ENCODE measurements around the gene NTN5. TPM values are rescaled to one million over a fixed set of nuclear protein-coding genes. Genes with fewer than 3 reads are reported as not detected.

The NTN5 gene
- total and polyA plus RNA-seq, 12 donors: 0.17 to 0.68 (median 0.28) TPM; not detected in 4

DNA sequence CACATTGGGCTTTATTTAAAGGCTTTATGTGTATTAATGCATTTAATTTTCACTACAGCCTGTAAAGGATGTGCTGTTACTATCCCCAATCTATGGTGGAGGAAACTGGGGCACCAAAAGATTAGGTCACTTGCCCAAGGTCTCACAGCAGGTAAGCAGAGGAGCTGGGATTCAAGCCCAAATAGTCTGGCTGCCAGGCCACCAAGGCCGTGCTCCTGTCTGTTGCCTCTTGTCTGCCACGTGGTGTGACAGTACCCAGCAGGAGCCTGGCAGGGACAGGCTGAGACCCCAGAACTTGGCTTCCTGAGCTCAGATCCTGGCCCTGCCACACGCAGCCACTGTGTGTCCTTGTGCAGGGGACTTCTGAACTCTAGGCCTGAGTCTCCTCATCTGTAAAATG lies 4.5 kb downstream of the NTN5 start:
- H3K4me1 ChIP-seq: no peaks in the 10 kb centered on the region
- no peaks in the 10 kb centered on the region for H3K9me3 ChIP-seq
- H3K27me3 ChIP-seq: no peaks in the 10 kb centered on the region
- ATAC-seq (no peak), DNase-seq (no peak)
- intact Hi-C loops (cut with DNase I): no loop called here
- TF ChIP-seq, protein P1, sequence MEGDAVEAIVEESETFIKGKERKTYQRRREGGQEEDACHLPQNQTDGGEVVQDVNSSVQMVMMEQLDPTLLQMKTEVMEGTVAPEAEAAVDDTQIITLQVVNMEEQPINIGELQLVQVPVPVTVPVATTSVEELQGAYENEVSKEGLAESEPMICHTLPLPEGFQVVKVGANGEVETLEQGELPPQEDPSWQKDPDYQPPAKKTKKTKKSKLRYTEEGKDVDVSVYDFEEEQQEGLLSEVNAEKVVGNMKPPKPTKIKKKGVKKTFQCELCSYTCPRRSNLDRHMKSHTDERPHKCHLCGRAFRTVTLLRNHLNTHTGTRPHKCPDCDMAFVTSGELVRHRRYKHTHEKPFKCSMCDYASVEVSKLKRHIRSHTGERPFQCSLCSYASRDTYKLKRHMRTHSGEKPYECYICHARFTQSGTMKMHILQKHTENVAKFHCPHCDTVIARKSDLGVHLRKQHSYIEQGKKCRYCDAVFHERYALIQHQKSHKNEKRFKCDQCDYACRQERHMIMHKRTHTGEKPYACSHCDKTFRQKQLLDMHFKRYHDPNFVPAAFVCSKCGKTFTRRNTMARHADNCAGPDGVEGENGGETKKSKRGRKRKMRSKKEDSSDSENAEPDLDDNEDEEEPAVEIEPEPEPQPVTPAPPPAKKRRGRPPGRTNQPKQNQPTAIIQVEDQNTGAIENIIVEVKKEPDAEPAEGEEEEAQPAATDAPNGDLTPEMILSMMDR (IDR thresholded peaks at IDR 0.05): no peak
- H3K36me3 ChIP-seq: no peaks in the 10 kb centered on the region
- 79 to 84% methylated on average over 3 of the region's 3 CpGs for WGBS, 2 donors
- H3K27ac ChIP-seq: no peak overlapping the region
- H3K4me3 ChIP-seq: no peak overlapping the region

DNA sequence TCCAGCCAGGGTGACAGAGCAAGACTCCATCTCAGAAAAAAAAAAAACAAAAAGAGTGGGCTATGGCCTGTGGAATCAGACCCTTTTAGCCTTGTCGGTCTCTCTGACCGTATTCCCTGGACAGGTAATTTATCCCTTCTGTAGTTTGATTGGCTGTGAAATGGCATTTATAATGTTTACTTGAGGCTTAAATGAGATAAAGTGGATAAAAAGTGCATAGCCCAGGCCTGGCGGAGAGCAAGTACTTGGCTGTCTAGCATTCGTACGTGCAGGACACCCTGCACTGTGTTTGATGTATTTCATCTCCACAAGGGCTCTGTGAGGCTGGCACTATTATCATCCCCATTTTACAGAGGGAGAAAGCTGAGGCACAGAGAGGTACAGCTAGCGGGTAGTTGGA lies 7.0 kb downstream of the NTN5 start:
- Histone ChIP-seq H3K4me3 (no peak overlapping the region), H3K27ac (no peak overlapping the region), H3K36me3 (no peaks in the 10 kb centered on the region), H3K4me1 (peaks cover 0 to 7% (median 3%) of the 10 kb centered on the region in 9 donors), H3K9me3 (no peaks in the 10 kb centered on the region), H3K27me3 (no peaks in the 10 kb centered on the region)
- intact Hi-C loops (cut with DNase I): no loop called here
- ATAC-seq (no peak), DNase-seq (no peak)
- TF ChIP-seq, protein P1 (IDR thresholded peaks at IDR 0.05): no peak
- WGBS, 2 donors: 93 to 96% methylated on average over 6 of the region's 6 CpGs

DNA sequence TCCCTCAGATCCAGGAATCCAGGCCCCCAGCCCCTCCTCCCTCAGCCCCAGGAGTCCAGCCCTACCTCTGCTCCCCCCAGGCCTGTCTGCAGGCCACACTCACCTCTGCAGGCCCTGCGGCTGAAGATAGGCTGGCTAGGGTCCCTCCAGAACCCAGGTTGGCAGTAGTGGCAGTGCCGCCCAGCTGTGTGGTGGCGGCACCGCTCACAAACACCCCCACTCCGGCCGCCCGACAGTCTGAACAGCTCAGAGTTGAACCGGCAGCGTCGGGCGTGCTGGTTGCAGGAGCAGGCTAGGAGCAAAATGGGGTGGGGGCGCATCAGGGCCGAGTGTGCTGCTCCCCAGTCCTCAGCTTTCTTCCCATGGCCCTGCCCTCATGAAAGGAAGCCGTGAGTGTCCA lies 8.3 kb downstream of the NTN5 start:
- intact Hi-C loops (cut with DNase I): no loop called here
- ATAC-seq: no peak
- DNase-seq: no peak
- TF ChIP-seq, protein P1 (IDR thresholded peaks at IDR 0.05): no peak
- Histone ChIP-seq H3K4me1 (peaks cover 0 to 15% (median 9%) of the 10 kb centered on the region in 9 donors), H3K36me3 (no peaks in the 10 kb centered on the region), H3K4me3 (no peak overlapping the region), H3K27me3 (no peaks in the 10 kb centered on the region), H3K27ac (no peak overlapping the region), H3K9me3 (no peaks in the 10 kb centered on the region)
- 84 to 88% methylated on average over 14 of the region's 14 CpGs for WGBS, 2 donors

DNA sequence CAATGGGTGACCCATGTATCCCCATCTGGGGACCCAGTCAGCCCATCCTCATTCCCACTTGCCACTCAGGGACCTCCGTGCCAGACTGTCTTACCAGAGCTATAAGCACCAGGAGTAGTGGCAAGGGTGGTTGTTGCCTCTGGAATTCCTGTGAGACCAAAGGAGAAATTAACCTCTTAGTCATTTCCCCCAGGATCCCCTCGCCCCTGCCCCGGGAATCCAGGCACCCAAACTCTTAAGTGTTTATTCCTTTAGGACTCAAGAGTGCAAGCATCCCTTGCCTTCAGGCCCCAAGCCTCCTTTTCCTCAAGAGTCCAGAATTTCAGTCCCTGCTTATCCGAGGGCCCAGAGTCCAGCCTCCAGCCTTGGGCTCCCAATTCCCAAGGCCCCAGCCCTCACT lies 9.2 kb downstream of the NTN5 start:
- TF ChIP-seq, protein P1 (IDR thresholded peaks at IDR 0.05): no peak
- WGBS, 2 donors: 91 to 92% methylated on average over 4 of the region's 4 CpGs

More for the DNA sequence above, 9.2 kb downstream of the NTN5 start:
- Histone ChIP-seq H3K9me3 (no peaks in the 10 kb centered on the region), H3K4me1 (peaks cover 0 to 15% (median 9%) of the 10 kb centered on the region in 9 donors), H3K4me3 (no peak overlapping the region), H3K27me3 (no peaks in the 10 kb centered on the region), H3K36me3 (no peaks in the 10 kb centered on the region), H3K27ac (no peak overlapping the region)
- ATAC-seq: no peak
- no peak for DNase-seq
- intact Hi-C loops (cut with DNase I): no loop called here
